Natural killer cell (primary cell): ENCODE measurements around the gene FGL2. TPM values are rescaled to one million over a fixed set of nuclear protein-coding genes. Genes with fewer than 3 reads are reported as not detected.
"Not testable (repeated sequence)": the region's sequence is repeated elsewhere in the genome, so short reads cannot be mapped to it uniquely, and the experiment has no call there.

Experiments used
- ATAC-seq, 3 donors: fragments of 150-1000 bp in 2 of 3; fragments of 200-7000 bp in 1 of 3; cut with Tn5 transposase; 1 replicate in 1 of 3; 2 replicates in 2 of 3; pipeline ENCODE4 v1.10.0; 2021; ENCODE audit warnings: mild to moderate bottlenecking in 2 of 3, moderate library complexity in 2 of 3
- DNase-seq, 2 donors: peaks; one replicate each; pipeline versions ENCODE4 v3.0.0 to v3.0.0-alpha.2; 2013 to 2021; ENCODE audit warnings: mixed read lengths in 1 of 2
- H3K27ac ChIP-seq: one replicate; pipeline ENCODE4 v1.5.1; 2013; ENCODE audit warnings: mild to moderate bottlenecking, low read length
- H3K27me3 ChIP-seq: one replicate; pipeline ENCODE4 v1.6.1; 2013; ENCODE audit warnings: low read length; ENCODE audit not compliant: control insufficient read depth, insufficient read depth
- H3K36me3 ChIP-seq: one replicate; pipeline ENCODE4 v1.6.1; 2013; ENCODE audit warnings: low read length; ENCODE audit not compliant: control insufficient read depth, insufficient read depth
- H3K4me1 ChIP-seq: one replicate; pipeline ENCODE4 v1.6.1; 2013; ENCODE audit warnings: low read length; ENCODE audit not compliant: control insufficient read depth, insufficient read depth
- H3K4me3 ChIP-seq: one replicate; pipeline ENCODE4 v1.5.1; 2013; ENCODE audit warnings: low read length
- H3K9me3 ChIP-seq: one replicate; pipeline ENCODE4 v1.6.1; 2013; ENCODE audit warnings: low read length; ENCODE audit not compliant: control insufficient read depth, insufficient read depth
- H3K27ac Mint-ChIP-seq, 2 donors: one replicate each; pipeline ENCODE4 v1.8.0; 2022; ENCODE audit warnings: mild to moderate bottlenecking in 2 of 2, mixed read lengths in 2 of 2, moderate library complexity in 1 of 2
- H3K27me3 Mint-ChIP-seq, 2 donors: one replicate each; pipeline ENCODE4 v1.8.0; 2022; ENCODE audit warnings: low read depth in 2 of 2, mixed read lengths in 2 of 2
- H3K36me3 Mint-ChIP-seq: one replicate; pipeline ENCODE4 v1.8.0; 2022; ENCODE audit warnings: mixed read lengths
- H3K4me1 Mint-ChIP-seq, 2 donors: one replicate each; pipeline ENCODE4 v1.8.0; 2022; ENCODE audit warnings: mixed read lengths in 2 of 2
- H3K4me3 Mint-ChIP-seq: one replicate; pipeline ENCODE4 v1.8.0; 2022; ENCODE audit warnings: mild to moderate bottlenecking, moderate library complexity, mixed read lengths
- H3K9me3 Mint-ChIP-seq, 2 donors: one replicate each; pipeline ENCODE4 v1.8.0; 2022; ENCODE audit warnings: mixed read lengths in 2 of 2
- CTCF ChIP-seq: fragments of 200-600 bp; IDR thresholded peaks from one replicate; pipeline ENCODE4 v1.8.0; 2022; ENCODE audit warnings: antibody characterized with exemption
- WGBS: methylation state at CpG from one replicate; pipeline ENCODE4 v1.1.7; 2013; ENCODE audit warnings: missing lambda C conversion rate; ENCODE audit not compliant: insufficient coverage; 5-methylcytosine and 5-hydroxymethylcytosine counted together
- intact Hi-C: fragments of 100-400 bp; cut with micrococcal nuclease; formaldehyde crosslinking; loops from one replicate; pipeline ENCODE4 v1.14.2; 2022
- total RNA-seq, 4 donors: library from RNA; stranded (reverse); fragments of 120-200 nt in 1 of 4; gene quantifications; one replicate each; pipeline versions ENCODE4 v1.2.3 to v1.2.4, GENCODE V29; 2013 to 2022

The FGL2 gene
- total RNA-seq, 3 donors from 2014 or later (not counting 1 experiment from before 2014, with no cell fraction given): 38.4 to 51.5 (median 44.5) TPM

- no peak for TF ChIP-seq CTCF
- Histone ChIP-seq H3K9me3 (no peaks in the 10 kb centered on the region), H3K27ac (no peak overlapping the region), H3K4me1 (no peaks in the 10 kb centered on the region), H3K4me3 (no peak overlapping the region), H3K36me3 (no peaks in the 10 kb centered on the region), H3K27me3 (no peaks in the 10 kb centered on the region)
- H3K4me3 Mint-ChIP-seq: no peak overlapping the region
- no peaks in the 10 kb centered on the region for H3K36me3 Mint-ChIP-seq
- intact Hi-C loops: no loop called here
- no peaks in the 10 kb centered on the region for H3K27me3 Mint-ChIP-seq
- DNase-seq: no peak
- H3K4me1 Mint-ChIP-seq: peaks cover 4 to 13% of the 10 kb centered on the region in 2 donors
- peaks cover 0 to 2% of the 10 kb centered on the region in 2 donors for H3K9me3 Mint-ChIP-seq
- no peak for ATAC-seq
- no peak overlapping the region for H3K27ac Mint-ChIP-seq
These were observed 15.2 kb downstream of the FGL2 start for GRCh38 chr7:77184463-77184862.

DNA sequence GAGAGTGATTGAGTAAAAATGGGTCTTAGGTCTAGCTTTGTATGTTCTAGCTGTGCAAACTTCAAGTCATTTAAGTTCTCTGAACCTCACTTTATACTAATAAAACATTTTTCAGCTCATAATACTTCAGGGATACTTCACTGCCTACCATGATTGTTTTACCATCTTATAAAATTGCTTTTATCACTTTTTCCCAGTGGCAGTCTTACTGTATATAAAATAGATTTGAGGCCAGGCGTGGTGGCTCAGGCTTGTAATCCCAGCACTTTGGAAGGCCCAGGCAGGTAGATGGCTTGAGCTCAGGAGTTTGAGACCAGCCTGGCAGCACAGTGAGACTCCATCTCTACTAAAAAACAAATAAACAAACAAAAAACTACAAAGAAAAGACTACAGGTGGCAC, 17.4 kb downstream of the FGL2 start:
- ATAC-seq: no peak
- H3K27me3 Mint-ChIP-seq: no peaks in the 10 kb centered on the region
- no peaks in the 10 kb centered on the region for H3K36me3 ChIP-seq
- no peak overlapping the region for H3K4me3 ChIP-seq
- no peaks in the 10 kb centered on the region for H3K36me3 Mint-ChIP-seq
- H3K27ac Mint-ChIP-seq: no peak overlapping the region
- no peak overlapping the region for H3K4me3 Mint-ChIP-seq
- no peak overlapping the region for H3K27ac ChIP-seq
- 91% methylated on average over 1 of the region's 1 CpG for WGBS
- H3K27me3 ChIP-seq: no peaks in the 10 kb centered on the region
- H3K9me3 ChIP-seq: no peaks in the 10 kb centered on the region
- H3K9me3 Mint-ChIP-seq: peaks cover 0 to 2% of the 10 kb centered on the region in 2 donors
- intact Hi-C loops: no loop called here
- H3K4me1 ChIP-seq: no peaks in the 10 kb centered on the region
- DNase-seq: no peak
- no peak for TF ChIP-seq CTCF
- H3K4me1 Mint-ChIP-seq: peaks cover 0 to 5% of the 10 kb centered on the region in 2 donors

DNA sequence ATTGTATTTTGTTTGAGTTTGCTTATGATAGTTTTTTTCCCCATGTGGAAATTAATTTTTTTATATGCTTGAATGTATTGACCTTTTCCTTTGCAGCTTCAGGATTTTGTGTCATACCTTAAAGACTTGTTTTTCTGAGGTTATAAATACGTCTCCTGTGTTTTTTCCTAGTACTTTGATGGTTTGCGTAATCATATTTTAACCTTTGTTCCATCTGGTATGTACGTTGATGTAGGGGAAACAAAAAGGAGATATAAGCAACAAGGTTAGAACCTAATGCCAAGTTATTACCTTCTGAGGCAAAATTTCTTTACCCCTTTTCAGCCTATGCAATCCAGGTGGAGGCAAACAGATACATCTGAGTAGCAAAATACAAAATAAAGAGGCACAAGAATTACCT, 17.9 kb downstream of the FGL2 start:
- DNase-seq (no peak), ATAC-seq (no peak)
- Histone ChIP-seq H3K27me3 (no peaks in the 10 kb centered on the region), H3K27ac (no peak overlapping the region), H3K9me3 (no peaks in the 10 kb centered on the region), H3K4me3 (no peak overlapping the region), H3K36me3 (no peaks in the 10 kb centered on the region), H3K4me1 (no peaks in the 10 kb centered on the region)
- Mint-ChIP-seq H3K9me3 (peaks cover 0 to 2% of the 10 kb centered on the region in 2 donors), H3K4me3 (no peak overlapping the region), H3K27ac (no peak overlapping the region), H3K4me1 (peaks cover 0 to 5% of the 10 kb centered on the region in 2 donors), H3K36me3 (no peaks in the 10 kb centered on the region), H3K27me3 (no peaks in the 10 kb centered on the region)
- no peak for TF ChIP-seq CTCF
- WGBS: 94% methylated on average over 3 of the region's 3 CpGs
- intact Hi-C loops: no loop called here

DNA sequence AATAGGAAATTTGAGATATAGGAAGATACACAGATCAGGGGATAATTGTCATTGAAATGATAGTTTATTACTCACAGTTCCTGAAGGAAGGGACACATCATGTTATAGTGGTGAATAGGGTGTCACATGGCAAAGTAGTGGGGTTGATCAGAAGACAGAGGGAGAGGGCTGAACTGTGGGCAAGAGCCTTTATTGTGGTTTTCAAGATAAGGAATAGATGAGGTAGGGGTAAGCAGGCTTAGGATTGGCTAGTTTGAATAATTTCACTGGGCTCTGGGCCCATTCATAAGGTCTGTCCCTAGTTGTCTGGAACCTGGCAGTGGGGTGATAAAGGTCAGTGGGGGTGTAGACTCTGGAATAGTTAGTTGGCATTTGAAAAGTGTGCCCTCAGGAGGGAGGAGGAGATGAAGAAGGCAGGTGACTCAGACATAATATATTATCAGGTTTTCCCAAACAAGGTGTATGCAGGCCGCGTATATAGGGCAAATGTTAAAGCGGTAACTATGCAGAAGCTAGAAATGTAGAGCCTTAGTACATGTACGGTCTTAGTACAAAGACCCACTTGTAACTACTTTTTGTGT, 18.5 kb downstream of the FGL2 start:
- no peak for ATAC-seq
- DNase-seq: no peak
- Histone ChIP-seq H3K9me3 (no peaks in the 10 kb centered on the region), H3K36me3 (no peaks in the 10 kb centered on the region), H3K27me3 (no peaks in the 10 kb centered on the region), H3K4me3 (no peak overlapping the region), H3K27ac (no peak overlapping the region), H3K4me1 (no peaks in the 10 kb centered on the region)
- WGBS: 93% methylated on average over 4 of the region's 4 CpGs
- peaks cover 0 to 2% of the 10 kb centered on the region in 2 donors for H3K9me3 Mint-ChIP-seq
- no peak for TF ChIP-seq CTCF
- H3K27ac Mint-ChIP-seq: no peak overlapping the region
- no peaks in the 10 kb centered on the region for H3K27me3 Mint-ChIP-seq
- H3K4me3 Mint-ChIP-seq: no peak overlapping the region
- no peaks in the 10 kb centered on the region for H3K36me3 Mint-ChIP-seq
- H3K4me1 Mint-ChIP-seq: peaks cover 0 to 5% of the 10 kb centered on the region in 2 donors
- intact Hi-C loops: no loop called here

DNA sequence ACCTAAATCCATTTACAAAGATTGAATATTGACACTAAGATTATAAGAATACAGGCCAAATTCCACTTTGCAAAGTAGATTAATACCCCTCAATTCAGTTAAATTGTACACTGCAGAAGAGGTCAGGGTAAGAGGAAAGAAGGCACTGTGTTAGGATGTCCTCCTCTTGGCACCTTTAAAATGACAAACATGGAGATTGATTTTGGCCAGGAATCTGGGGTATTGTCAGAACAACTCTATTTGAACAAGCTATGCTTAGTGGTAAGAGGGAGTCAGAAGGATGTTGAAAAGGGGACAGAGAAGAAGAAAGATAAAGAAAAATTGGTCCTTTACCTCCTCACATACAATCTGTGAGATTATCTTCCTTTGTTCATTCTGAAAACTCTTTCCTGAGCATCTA, 21.6 kb downstream of the FGL2 start:
- H3K4me1 Mint-ChIP-seq, H3K4me1 ChIP-seq, H3K27me3 Mint-ChIP-seq, intact Hi-C loops, H3K36me3 Mint-ChIP-seq, H3K27ac ChIP-seq, H3K27ac Mint-ChIP-seq, DNase-seq, H3K36me3 ChIP-seq, H3K9me3 ChIP-seq, H3K9me3 Mint-ChIP-seq, H3K27me3 ChIP-seq, ATAC-seq, H3K4me3 ChIP-seq, H3K4me3 Mint-ChIP-seq: not testable (repeated sequence)
